Prostate gland (tissue), 2 donors: Measurements from ENCODE around the gene MKNK1. TPM values are rescaled to one million over a fixed set of nuclear protein-coding genes. Genes with fewer than 3 reads are reported as not detected.

Experiments used
- DNase-seq: peaks from one replicate; pipeline ENCODE4 v3.0.0-alpha.2; 2019; ENCODE audit warnings: low spot score
- H3K27ac ChIP-seq, 2 donors: fragments of 200-600 bp; sonication (generic); 2 replicates each; pipeline ENCODE4 v1.5.1; 2017 to 2019
- H3K27me3 ChIP-seq: fragments of 200-600 bp; sonication (generic); replicated peaks from 2 replicates; pipeline ENCODE4 v1.5.1; 2019; ENCODE audit not compliant: insufficient read depth
- H3K36me3 ChIP-seq, 2 donors: fragments of 200-600 bp; sonication (generic); 1 replicate in 1 of 2; 2 replicates in 1 of 2; pipeline versions ENCODE4 v1.5.1 to v1.8.1; 2017 to 2019
- H3K4me1 ChIP-seq: fragments of 200-600 bp; sonication (generic); replicated peaks from 2 replicates; pipeline ENCODE4 v1.5.1; 2019
- H3K4me3 ChIP-seq, 2 donors: fragments of 200-600 bp; sonication (generic); 2 replicates each; pipeline ENCODE4 v1.5.1; 2017 to 2019
- H3K9me3 ChIP-seq: fragments of 200-600 bp; sonication (generic); 2 replicates; pipeline ENCODE4 v1.5.1; 2017
- POLR2A ChIP-seq: fragments of 450-650 bp; IDR thresholded peaks from one replicate; pipeline ENCODE4 v1.6.1; 2016; ENCODE audit warnings: antibody characterized with exemption, mild to moderate bottlenecking
- POLR2AphosphoS5 ChIP-seq: sonication (generic); formaldehyde crosslinking; IDR thresholded peaks from one replicate; pipeline ENCODE4 v1.6.1; 2017; ENCODE audit warnings: antibody characterized with exemption
- WGBS: methylation state at CpG from one replicate; pipeline ENCODE4 v1.1.5; 2018; 5-methylcytosine and 5-hydroxymethylcytosine counted together
- intact Hi-C: fragments of 100-400 bp; cut with DNase I; formaldehyde crosslinking; loops from one replicate; pipeline ENCODE4 v1.14.2; 2022
- total RNA-seq, 2 donors: library from RNA; depleted of rRNA; stranded (reverse); fragments of >200 nt; gene quantifications; one replicate each; pipeline ENCODE4 v1.1.0, GENCODE V29; 2016
- TF ChIP-seq, protein P1 (sequence below), 4 experiments: fragments of 200-600 bp in 2 of 4; fragments of 450-650 bp in 2 of 4; sonication (generic) in 2 of 4; IDR thresholded peaks; 1 replicate in 3 of 4; 2 replicates in 1 of 4; pipeline ENCODE4 v1.5.1; 2016 to 2019; ENCODE audit warnings: antibody characterized with exemption in 4 of 4, mild to moderate bottlenecking in 2 of 4, moderate library complexity in 2 of 4

The MKNK1 gene
- total RNA-seq, 2 donors from 2014 or later: 28.1 to 37.8 TPM

DNA sequence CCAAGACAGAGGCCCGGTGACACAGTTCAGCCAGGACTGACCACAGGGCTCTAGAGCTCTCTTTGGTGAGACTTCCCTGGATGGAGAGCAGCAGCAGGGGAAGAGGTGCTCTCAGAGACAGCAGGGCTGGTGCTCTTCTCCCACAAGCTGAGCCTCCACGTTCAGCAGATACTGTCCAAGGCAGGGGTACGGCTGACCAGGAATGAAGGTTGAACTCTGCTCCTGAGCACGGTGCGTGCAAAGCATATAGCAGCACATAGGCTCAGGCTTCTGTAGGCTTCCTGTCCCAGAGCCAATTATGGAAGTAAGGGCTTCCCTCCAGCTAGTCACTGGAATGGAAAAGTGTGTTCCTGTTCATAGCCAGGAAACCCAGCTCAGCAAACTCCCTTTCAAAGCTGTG is 90.5 kb downstream of the MKNK1 start:
- no peak overlapping the region for H3K4me3 ChIP-seq
- H3K4me1 ChIP-seq: no peaks in the 10 kb centered on the region
- TF ChIP-seq POLR2AphosphoS5: no peak
- TF ChIP-seq POLR2A: no peak
- H3K27me3 ChIP-seq: no peaks in the 10 kb centered on the region
- intact Hi-C loops: no loop called here
- H3K9me3 ChIP-seq: no peaks in the 10 kb centered on the region
- H3K36me3 ChIP-seq: no peaks in the 10 kb centered on the region
- no peak overlapping the region for H3K27ac ChIP-seq
- WGBS: 68% methylated on average over 5 of the region's 5 CpGs
- no peak for DNase-seq

DNA sequence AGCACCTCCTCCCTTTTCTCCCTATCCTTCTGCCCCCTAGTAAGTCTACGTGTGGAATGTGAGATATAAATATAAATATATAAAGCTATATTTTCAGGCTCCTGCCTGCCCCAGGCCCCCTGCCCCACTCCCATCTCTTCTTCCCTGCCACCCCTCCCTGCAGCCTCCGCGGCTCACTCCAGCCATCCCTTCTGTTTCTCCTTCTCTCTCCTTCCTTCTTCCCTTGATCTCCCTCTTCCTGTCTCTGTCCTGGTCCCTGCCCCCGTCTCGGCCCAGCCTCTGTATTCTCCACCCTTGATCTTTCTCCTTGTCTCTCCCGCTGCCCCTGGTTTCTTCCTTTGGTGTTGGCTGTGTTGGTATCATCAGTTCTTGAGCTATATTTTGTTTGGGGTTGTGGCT is 91.3 kb downstream of the MKNK1 start:
- no peaks in the 10 kb centered on the region for H3K27me3 ChIP-seq
- no peak for DNase-seq
- 76% methylated on average over 6 of the region's 6 CpGs for WGBS
- TF ChIP-seq POLR2A: no peak
- TF ChIP-seq, protein P1, sequence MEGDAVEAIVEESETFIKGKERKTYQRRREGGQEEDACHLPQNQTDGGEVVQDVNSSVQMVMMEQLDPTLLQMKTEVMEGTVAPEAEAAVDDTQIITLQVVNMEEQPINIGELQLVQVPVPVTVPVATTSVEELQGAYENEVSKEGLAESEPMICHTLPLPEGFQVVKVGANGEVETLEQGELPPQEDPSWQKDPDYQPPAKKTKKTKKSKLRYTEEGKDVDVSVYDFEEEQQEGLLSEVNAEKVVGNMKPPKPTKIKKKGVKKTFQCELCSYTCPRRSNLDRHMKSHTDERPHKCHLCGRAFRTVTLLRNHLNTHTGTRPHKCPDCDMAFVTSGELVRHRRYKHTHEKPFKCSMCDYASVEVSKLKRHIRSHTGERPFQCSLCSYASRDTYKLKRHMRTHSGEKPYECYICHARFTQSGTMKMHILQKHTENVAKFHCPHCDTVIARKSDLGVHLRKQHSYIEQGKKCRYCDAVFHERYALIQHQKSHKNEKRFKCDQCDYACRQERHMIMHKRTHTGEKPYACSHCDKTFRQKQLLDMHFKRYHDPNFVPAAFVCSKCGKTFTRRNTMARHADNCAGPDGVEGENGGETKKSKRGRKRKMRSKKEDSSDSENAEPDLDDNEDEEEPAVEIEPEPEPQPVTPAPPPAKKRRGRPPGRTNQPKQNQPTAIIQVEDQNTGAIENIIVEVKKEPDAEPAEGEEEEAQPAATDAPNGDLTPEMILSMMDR (IDR thresholded peaks at IDR 0.05): no peak
- TF ChIP-seq POLR2AphosphoS5: no peak
- no peak overlapping the region for H3K4me3 ChIP-seq
- H3K4me1 ChIP-seq: no peaks in the 10 kb centered on the region
- no peaks in the 10 kb centered on the region for H3K9me3 ChIP-seq
- no peaks in the 10 kb centered on the region for H3K36me3 ChIP-seq
- H3K27ac ChIP-seq: no peak overlapping the region
- intact Hi-C loops: no loop called here

DNA sequence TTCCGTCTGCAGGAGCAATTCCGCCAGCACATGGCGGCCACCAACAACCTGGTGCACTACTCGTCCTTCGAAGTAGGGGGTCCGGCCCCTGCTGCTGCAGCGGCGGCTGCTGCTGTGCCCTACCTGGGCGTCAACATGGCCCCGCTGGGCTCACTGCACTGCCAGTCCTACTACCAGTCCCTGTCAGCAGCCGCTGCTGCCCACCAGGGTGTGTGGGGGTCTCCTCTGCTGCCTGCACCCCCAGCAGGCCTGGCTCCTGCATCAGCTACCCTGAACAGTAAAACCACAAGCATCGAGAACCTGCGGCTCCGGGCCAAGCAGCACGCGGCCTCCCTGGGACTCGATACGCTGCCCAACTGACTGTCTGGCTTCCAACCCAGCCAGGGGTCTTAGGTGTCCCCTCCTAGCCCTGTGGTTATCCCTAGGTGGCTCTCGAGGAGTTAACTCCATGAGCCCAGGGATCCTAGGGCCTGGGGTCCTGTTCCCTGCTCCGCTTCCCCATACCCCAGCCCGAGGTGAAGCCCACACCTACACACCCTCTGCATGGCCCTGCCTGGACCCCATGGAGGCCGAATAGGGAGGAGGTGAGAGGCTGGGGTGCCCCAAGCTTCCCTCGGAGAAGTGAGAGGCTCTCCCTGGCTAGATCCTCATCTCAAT is 91.8 kb downstream of the MKNK1 start:
- TF ChIP-seq, protein P1 (IDR thresholded peaks at IDR 0.05): no peak
- no peak for TF ChIP-seq POLR2A
- TF ChIP-seq POLR2AphosphoS5: no peak
- H3K27me3 ChIP-seq: no peaks in the 10 kb centered on the region
- intact Hi-C loops: no loop called here
- H3K9me3 ChIP-seq: no peaks in the 10 kb centered on the region
- H3K27ac ChIP-seq: no peak overlapping the region
- H3K4me3 ChIP-seq: no peak overlapping the region
- 83% methylated on average over 23 of the region's 23 CpGs for WGBS
- no peak for DNase-seq
- no peaks in the 10 kb centered on the region for H3K36me3 ChIP-seq
- H3K4me1 ChIP-seq: no peaks in the 10 kb centered on the region

DNA sequence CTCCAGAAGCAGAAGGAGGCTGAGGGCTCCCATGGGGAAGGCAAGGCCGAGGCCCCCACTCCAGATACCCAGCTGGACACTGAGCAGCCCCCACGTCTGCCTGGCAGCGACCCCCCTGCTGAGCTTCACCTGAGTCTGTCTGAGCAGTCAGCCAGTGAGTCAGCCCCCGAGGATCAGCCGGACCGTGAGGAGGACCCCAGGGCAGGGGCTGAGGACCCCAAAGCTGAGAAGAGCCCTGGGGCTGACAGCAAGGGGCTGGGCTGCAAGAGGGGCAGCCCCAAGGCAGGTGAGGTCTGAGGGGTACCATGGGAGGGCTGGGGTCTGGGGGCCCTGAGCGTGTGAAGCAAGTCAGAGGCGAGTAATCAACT is 93.1 kb downstream of the MKNK1 start:
- no peak for DNase-seq
- no peak for TF ChIP-seq POLR2A
- TF ChIP-seq, protein P1 (IDR thresholded peaks at IDR 0.05): no peak
- TF ChIP-seq POLR2AphosphoS5: no peak
- Histone ChIP-seq H3K4me1 (no peaks in the 10 kb centered on the region), H3K36me3 (no peaks in the 10 kb centered on the region), H3K27ac (no peak overlapping the region), H3K4me3 (no peak overlapping the region), H3K9me3 (no peaks in the 10 kb centered on the region), H3K27me3 (no peaks in the 10 kb centered on the region)
- WGBS: 75% methylated on average over 5 of the region's 8 CpGs
- intact Hi-C loops: no loop called here

DNA sequence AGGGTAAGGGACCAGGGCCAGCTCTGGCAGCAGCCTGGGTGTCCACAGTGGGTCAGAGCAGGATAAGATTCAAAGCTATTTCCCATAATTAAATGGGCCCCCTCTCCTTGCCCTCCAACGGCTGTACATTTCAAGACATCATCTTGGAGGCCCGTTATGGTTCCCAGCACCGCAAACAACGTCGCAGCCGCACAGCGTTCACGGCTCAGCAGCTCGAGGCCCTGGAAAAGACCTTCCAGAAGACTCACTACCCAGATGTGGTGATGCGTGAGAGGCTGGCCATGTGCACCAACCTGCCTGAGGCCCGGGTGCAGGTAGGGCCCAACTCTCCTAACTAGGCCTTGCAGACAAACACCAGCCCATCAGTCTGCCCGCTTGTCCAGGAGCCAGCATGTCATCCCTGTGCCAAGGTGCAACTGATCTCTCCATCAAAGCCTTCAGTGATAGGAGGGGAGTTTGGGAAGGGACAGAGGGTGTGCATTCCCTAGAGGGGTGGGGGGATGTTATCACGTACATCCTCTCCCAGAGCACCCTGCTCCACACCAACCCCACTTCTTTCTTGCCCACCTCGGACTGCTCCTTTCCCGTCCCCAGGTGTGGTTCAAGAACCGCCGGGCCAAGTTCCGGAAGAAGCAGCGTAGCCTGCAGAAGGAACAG is 93.6 kb downstream of the MKNK1 start:
- intact Hi-C loops: no loop called here
- Histone ChIP-seq H3K27ac (no peak overlapping the region), H3K36me3 (no peaks in the 10 kb centered on the region), H3K4me1 (no peaks in the 10 kb centered on the region), H3K4me3 (no peak overlapping the region), H3K9me3 (no peaks in the 10 kb centered on the region), H3K27me3 (no peaks in the 10 kb centered on the region)
- WGBS: 89% methylated on average over 16 of the region's 19 CpGs
- TF ChIP-seq POLR2AphosphoS5: no peak
- TF ChIP-seq, protein P1 (IDR thresholded peaks at IDR 0.05): no peak
- TF ChIP-seq POLR2A: no peak
- no peak for DNase-seq
